HEK293 (cell line): ENCODE measurements around the gene NBDY.

ENCODE experiments used
- CTCF ChIP-seq: fragments of 450-650 bp; formaldehyde crosslinking; IDR thresholded peaks from 2 replicates; pipeline ENCODE4 v1.5.1; 2016; ENCODE audit warnings: missing biosample characterization, missing genetic modification characterization
- KLF10 ChIP-seq: fragments of 450-650 bp; IDR thresholded peaks from 2 replicates; pipeline ENCODE4 v1.5.1; 2018; ENCODE audit warnings: missing biosample characterization, mild to moderate bottlenecking, missing genetic modification characterization
- KLF16 ChIP-seq: fragments of 450-650 bp; formaldehyde crosslinking; IDR thresholded peaks from 2 replicates; pipeline ENCODE4 v1.5.1; 2017; ENCODE audit warnings: missing biosample characterization, missing genetic modification characterization
- KLF7 ChIP-seq: fragments of 450-650 bp; formaldehyde crosslinking; IDR thresholded peaks from 2 replicates; pipeline ENCODE4 v1.5.1; 2016; ENCODE audit warnings: missing biosample characterization, missing genetic modification characterization, borderline replicate concordance
- MZF1 ChIP-seq: fragments of 450-650 bp; formaldehyde crosslinking; IDR thresholded peaks from 2 replicates; pipeline ENCODE4 v1.5.1; 2017; ENCODE audit warnings: missing biosample characterization, missing genetic modification characterization, borderline replicate concordance
- PRDM10 ChIP-seq: fragments of 450-650 bp; formaldehyde crosslinking; IDR thresholded peaks from 2 replicates; pipeline ENCODE4 v1.5.1; 2016; ENCODE audit warnings: missing biosample characterization, missing genetic modification characterization
- REST ChIP-seq: fragments of 450-650 bp; formaldehyde crosslinking; IDR thresholded peaks from 2 replicates; pipeline ENCODE4 v1.5.1; 2016; ENCODE audit warnings: missing biosample characterization, missing genetic modification characterization
- YY2 ChIP-seq: fragments of 450-650 bp; formaldehyde crosslinking; IDR thresholded peaks from 2 replicates; pipeline ENCODE4 v1.5.1; 2016; ENCODE audit warnings: missing biosample characterization, missing genetic modification characterization
- ZNF2 ChIP-seq: fragments of 450-650 bp; formaldehyde crosslinking; IDR thresholded peaks from 2 replicates; pipeline ENCODE4 v1.5.1; 2016; ENCODE audit warnings: missing biosample characterization, missing genetic modification characterization
- ZNF274 ChIP-seq, 2 experiments: fragments of 200-500 bp in 1 of 2; fragments of 450-650 bp in 1 of 2; sonication (Bioruptor generic) in 1 of 2; formaldehyde crosslinking in 1 of 2; IDR thresholded peaks; 2 replicates each; pipeline versions ENCODE4 v1.5.1 to v1.6.1; 2014 to 2016; ENCODE audit warnings: borderline replicate concordance in 1 of 2, inconsistent platforms in 1 of 2, low read length in 1 of 2, missing biosample characterization in 1 of 2, missing genetic modification characterization in 1 of 2
- ZNF580 ChIP-seq: fragments of 450-650 bp; formaldehyde crosslinking; IDR thresholded peaks from 2 replicates; pipeline ENCODE4 v1.5.1; 2016; ENCODE audit warnings: missing biosample characterization, missing genetic modification characterization
- ZNF621 ChIP-seq: fragments of 450-650 bp; formaldehyde crosslinking; IDR thresholded peaks from 2 replicates; pipeline ENCODE4 v1.5.1; 2017; ENCODE audit warnings: missing biosample characterization, missing genetic modification characterization
- ZNF626 ChIP-seq: fragments of 450-650 bp; sonication (Bioruptor Pico); formaldehyde crosslinking; IDR thresholded peaks from 2 replicates; pipeline ENCODE4 v1.5.1; 2018; ENCODE audit warnings: missing biosample characterization, missing genetic modification characterization, inconsistent platforms
- ZNF707 ChIP-seq: fragments of 450-650 bp; formaldehyde crosslinking; IDR thresholded peaks from 2 replicates; pipeline ENCODE4 v1.5.1; 2016; ENCODE audit warnings: missing biosample characterization, missing genetic modification characterization

- TF ChIP-seq ZNF621 (tag by site-specific recombination) (no peak), CTCF (no peak), PRDM10 (tag by site-specific recombination) (no peak), ZNF274 (IDR thresholded peaks at IDR 0.05; ENCODE audit: low read length) (no peak), ZNF274 (tag by site-specific recombination; IDR thresholded peaks at IDR 0.05; ENCODE audit: borderline replicate concordance) (no peak), KLF10 (no peak), KLF7 (tag by site-specific recombination) (no peak), YY2 (no peak), ZNF2 (tag by site-specific recombination) (no peak), REST (tag by site-specific recombination) (no peak), ZNF626 (tag by site-specific recombination) (no peak), ZNF707 (tag by site-specific recombination) (no peak), KLF16 (tag by site-specific recombination) (no peak), ZNF580 (tag by site-specific recombination) (no peak), MZF1 (tag by site-specific recombination) (no peak)
Observed at GRCh38 chrX:56795309-56795868, 66.3 kb downstream of the NBDY start.
